MM.1S (cell line): ENCODE data around the gene DRAM1.
"Not testable (repeated sequence)": the region's sequence is repeated elsewhere in the genome, so short reads cannot be mapped to it uniquely, and the experiment has no call there.

ENCODE experiments used
- DNase-seq: peaks from one replicate; pipeline ENCODE4 v3.0.0-alpha.2; 2015
- H2AFZ ChIP-seq: fragments of 300-600 bp; sonication (generic); 2 replicates; pipeline ENCODE4 v1.6.0; 2016; ENCODE audit warnings: antibody characterized with exemption, low read length
- H3F3A ChIP-seq: fragments of 300-600 bp; sonication (generic); 2 replicates; pipeline ENCODE4 v1.6.1; 2016; ENCODE audit warnings: mild to moderate bottlenecking, antibody characterized with exemption, low read length, moderate library complexity, mixed read lengths; ENCODE audit not compliant: insufficient read depth
- H3K27ac ChIP-seq: fragments of 300-600 bp; sonication (generic); 2 replicates; pipeline ENCODE4 v1.5.1; 2016; ENCODE audit warnings: mild to moderate bottlenecking, low read length
- H3K27me3 ChIP-seq: fragments of 300-600 bp; sonication (generic); replicated peaks from 2 replicates; pipeline ENCODE4 v1.6.0; 2016; ENCODE audit warnings: low read length; ENCODE audit not compliant: insufficient read depth
- H3K36me3 ChIP-seq: fragments of 300-600 bp; sonication (generic); replicated peaks from 2 replicates; pipeline ENCODE4 v1.6.1; 2016; ENCODE audit warnings: mild to moderate bottlenecking, low read length, mixed read lengths; ENCODE audit not compliant: insufficient read depth
- H3K4me1 ChIP-seq: fragments of 300-600 bp; sonication (generic); 2 replicates; pipeline ENCODE4 v1.6.1; 2016; ENCODE audit warnings: low read length, mixed read lengths
- H3K4me2 ChIP-seq: fragments of 300-600 bp; sonication (generic); 2 replicates; pipeline ENCODE4 v1.6.0; 2016; ENCODE audit warnings: low read depth, low read length
- H3K4me3 ChIP-seq: fragments of 300-600 bp; sonication (generic); 2 replicates; pipeline ENCODE4 v1.5.1; 2016; ENCODE audit warnings: low read length, mixed read lengths
- H3K79me2 ChIP-seq: fragments of 300-600 bp; sonication (generic); 2 replicates; pipeline ENCODE4 v1.6.1; 2016; ENCODE audit warnings: mixed run types, low read length, mixed read lengths
- H3K9ac ChIP-seq: fragments of 300-600 bp; sonication (generic); 2 replicates; pipeline ENCODE4 v1.6.1; 2016; ENCODE audit warnings: low read length, mixed read lengths
- H3K9me2 ChIP-seq: fragments of 300-600 bp; sonication (generic); replicated peaks from 2 replicates; pipeline ENCODE4 v1.6.1; 2016; ENCODE audit warnings: mild to moderate bottlenecking, low read length, mixed read lengths; ENCODE audit not compliant: insufficient read depth
- H3K9me3 ChIP-seq: fragments of 300-600 bp; sonication (generic); replicated peaks from 2 replicates; pipeline ENCODE4 v1.6.1; 2016; ENCODE audit warnings: mild to moderate bottlenecking, low read length, mixed read lengths; ENCODE audit not compliant: insufficient read depth
- H4K20me1 ChIP-seq: fragments of 300-600 bp; sonication (generic); 2 replicates; pipeline ENCODE4 v1.6.1; 2016; ENCODE audit warnings: mild to moderate bottlenecking, low read length, moderate library complexity, mixed read lengths; ENCODE audit not compliant: insufficient read depth
- EZH2 ChIP-seq: fragments of 300-600 bp; sonication (generic); optimal IDR thresholded peaks from 2 replicates; pipeline ENCODE3; 2017; ENCODE audit warnings: low read depth, mild to moderate bottlenecking, antibody characterized with exemption, low read length, mixed read lengths
- EZH2phosphoT487 ChIP-seq: fragments of 300-600 bp; sonication (generic); IDR thresholded peaks from 2 replicates; pipeline ENCODE4 v1.6.1; 2018; ENCODE audit warnings: antibody characterized with exemption, low read length
- TF ChIP-seq, protein P1 (sequence below): fragments of 300-600 bp; sonication (generic); IDR thresholded peaks from 2 replicates; pipeline ENCODE4 v1.5.1; 2016; ENCODE audit warnings: antibody characterized with exemption, low read length, mixed read lengths

Gene DRAM1

DNA sequence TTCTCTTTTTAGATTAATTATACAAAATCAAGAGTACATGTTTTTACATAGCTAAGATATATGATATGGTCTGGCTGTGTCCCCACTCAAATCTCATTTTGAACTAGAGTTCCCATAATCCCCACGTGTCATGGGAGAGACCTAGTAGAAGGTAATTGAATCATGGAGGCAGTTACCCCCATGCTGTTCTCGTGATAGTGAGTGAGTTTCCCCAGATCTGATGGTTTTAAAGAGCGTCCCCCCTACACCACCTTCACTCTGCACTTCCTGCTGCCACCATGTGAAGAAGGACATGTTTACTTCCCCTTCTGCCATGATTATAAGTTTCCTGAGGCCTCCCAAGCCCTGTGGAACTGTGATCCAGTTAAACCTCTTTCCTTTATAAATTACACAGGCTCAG is 21.4 kb upstream of the DRAM1 start:
- no peak overlapping the region for H2AFZ ChIP-seq
- no peaks in the 10 kb centered on the region for H3K4me1 ChIP-seq
- H4K20me1 ChIP-seq = no peaks in the 10 kb centered on the region
- no peaks in the 10 kb centered on the region for H3K9me2 ChIP-seq
- no peaks in the 10 kb centered on the region for H3F3A ChIP-seq
- H3K27me3 ChIP-seq = no peaks in the 10 kb centered on the region
- no peak overlapping the region for H3K27ac ChIP-seq
- no peak overlapping the region for H3K4me3 ChIP-seq
- no peak for DNase-seq
- no peaks in the 10 kb centered on the region for H3K36me3 ChIP-seq
- H3K9me3 ChIP-seq = no peaks in the 10 kb centered on the region
- no peak overlapping the region for H3K9ac ChIP-seq
- TF ChIP-seq EZH2phosphoT487 (no peak), EZH2 (no peak)
- H3K79me2 ChIP-seq = no peaks in the 10 kb centered on the region
- no peak overlapping the region for H3K4me2 ChIP-seq

DNA sequence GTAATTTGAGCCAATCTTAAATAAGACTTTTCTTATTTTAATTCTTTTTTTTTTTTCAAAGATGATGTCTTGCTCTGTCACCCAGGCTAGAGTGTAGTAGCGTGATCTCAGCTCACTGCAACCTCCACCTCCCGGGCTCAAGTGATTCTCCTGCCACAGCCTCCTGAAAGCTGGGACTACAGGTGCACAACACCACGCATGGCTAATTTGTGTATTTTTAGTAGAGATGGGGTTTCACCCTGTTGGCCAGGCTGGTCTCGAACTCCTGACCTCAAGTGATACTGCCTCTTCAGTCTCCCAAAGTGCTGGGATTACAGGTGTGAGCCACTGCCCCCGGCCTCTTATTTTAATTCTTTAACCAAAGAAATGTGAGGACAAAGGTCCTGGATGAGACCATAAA is 20.8 kb upstream of the DRAM1 start:
- not testable (repeated sequence) for H3K27me3 ChIP-seq, H3K9me2 ChIP-seq, H3F3A ChIP-seq, H3K27ac ChIP-seq, H2AFZ ChIP-seq, H3K4me3 ChIP-seq, H3K4me1 ChIP-seq, H3K79me2 ChIP-seq, H3K9ac ChIP-seq, H3K36me3 ChIP-seq, H3K4me2 ChIP-seq, DNase-seq, H3K9me3 ChIP-seq, H4K20me1 ChIP-seq

DNA sequence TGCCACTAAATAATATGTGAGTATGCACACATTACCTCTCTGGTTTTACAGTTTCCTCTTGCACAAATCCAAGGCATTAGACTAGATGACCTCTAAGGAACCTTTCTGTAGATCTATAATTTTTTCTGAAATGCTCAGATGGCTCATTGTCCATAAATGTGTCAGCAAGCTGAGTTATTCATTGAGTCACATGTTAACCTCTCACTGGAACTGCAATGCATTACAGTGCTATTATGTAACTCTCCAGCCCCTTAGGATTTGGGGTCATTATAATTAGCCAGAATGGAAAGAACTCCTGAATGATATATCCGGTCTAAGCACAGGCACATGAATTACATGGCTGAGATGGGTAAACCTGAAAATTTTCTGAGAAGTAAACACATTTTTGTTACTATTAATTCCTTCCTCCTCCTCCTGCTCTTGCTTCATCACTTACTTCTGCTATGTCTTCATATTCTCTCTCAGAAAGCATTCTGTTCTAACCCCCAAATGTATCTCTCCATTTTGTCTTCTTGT is 20.3 kb upstream of the DRAM1 start:
- DNase-seq = no peak

DNA sequence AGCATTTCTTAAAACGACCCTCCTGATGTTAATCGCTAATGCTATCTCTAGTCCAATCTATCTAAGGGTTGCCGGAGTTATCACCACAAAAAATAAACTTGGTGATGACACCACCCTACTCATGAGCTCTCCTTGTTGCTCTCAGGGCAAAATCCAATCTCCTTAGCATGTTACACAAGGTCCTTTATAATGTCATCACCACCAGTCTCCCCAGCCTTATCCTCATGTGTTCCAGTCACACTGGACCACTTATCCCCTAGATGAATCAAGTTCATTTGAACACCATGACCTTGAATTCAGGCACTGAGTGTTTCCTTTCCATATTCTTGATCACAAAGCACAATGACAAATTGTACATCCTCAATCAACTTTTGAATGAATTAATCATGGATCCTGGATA is 19.0 kb upstream of the DRAM1 start:
- Histone ChIP-seq H3K4me3 (no peak overlapping the region), H3K4me2 (no peak overlapping the region), H3K9me3 (no peaks in the 10 kb centered on the region), H4K20me1 (no peaks in the 10 kb centered on the region), H2AFZ (no peak overlapping the region), H3K79me2 (no peaks in the 10 kb centered on the region), H3K27me3 (no peaks in the 10 kb centered on the region), H3F3A (no peaks in the 10 kb centered on the region), H3K4me1 (no peaks in the 10 kb centered on the region), H3K9me2 (no peaks in the 10 kb centered on the region), H3K9ac (no peak overlapping the region), H3K36me3 (no peaks in the 10 kb centered on the region), H3K27ac (no peak overlapping the region)
- TF ChIP-seq EZH2phosphoT487 (no peak), EZH2 (no peak)
- TF ChIP-seq, protein P1, sequence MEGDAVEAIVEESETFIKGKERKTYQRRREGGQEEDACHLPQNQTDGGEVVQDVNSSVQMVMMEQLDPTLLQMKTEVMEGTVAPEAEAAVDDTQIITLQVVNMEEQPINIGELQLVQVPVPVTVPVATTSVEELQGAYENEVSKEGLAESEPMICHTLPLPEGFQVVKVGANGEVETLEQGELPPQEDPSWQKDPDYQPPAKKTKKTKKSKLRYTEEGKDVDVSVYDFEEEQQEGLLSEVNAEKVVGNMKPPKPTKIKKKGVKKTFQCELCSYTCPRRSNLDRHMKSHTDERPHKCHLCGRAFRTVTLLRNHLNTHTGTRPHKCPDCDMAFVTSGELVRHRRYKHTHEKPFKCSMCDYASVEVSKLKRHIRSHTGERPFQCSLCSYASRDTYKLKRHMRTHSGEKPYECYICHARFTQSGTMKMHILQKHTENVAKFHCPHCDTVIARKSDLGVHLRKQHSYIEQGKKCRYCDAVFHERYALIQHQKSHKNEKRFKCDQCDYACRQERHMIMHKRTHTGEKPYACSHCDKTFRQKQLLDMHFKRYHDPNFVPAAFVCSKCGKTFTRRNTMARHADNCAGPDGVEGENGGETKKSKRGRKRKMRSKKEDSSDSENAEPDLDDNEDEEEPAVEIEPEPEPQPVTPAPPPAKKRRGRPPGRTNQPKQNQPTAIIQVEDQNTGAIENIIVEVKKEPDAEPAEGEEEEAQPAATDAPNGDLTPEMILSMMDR = no peak
- no peak for DNase-seq

More for the DNA sequence above, 20.3 kb upstream of the DRAM1 start:
- Histone ChIP-seq H3K4me1 (no peaks in the 10 kb centered on the region), H3K27me3 (no peaks in the 10 kb centered on the region), H4K20me1 (no peaks in the 10 kb centered on the region), H3K9me3 (no peaks in the 10 kb centered on the region), H3K27ac (no peak overlapping the region), H3F3A (no peaks in the 10 kb centered on the region), H3K9ac (no peak overlapping the region), H2AFZ (no peak overlapping the region), H3K36me3 (no peaks in the 10 kb centered on the region), H3K4me3 (no peak overlapping the region), H3K4me2 (no peak overlapping the region), H3K9me2 (no peaks in the 10 kb centered on the region), H3K79me2 (no peaks in the 10 kb centered on the region)
- TF ChIP-seq, protein P1 = no peak
- TF ChIP-seq EZH2phosphoT487 = no peak
- TF ChIP-seq EZH2 = no peak
